GM12801 (cell line): Measurements from ENCODE around the gene XKRX.

ENCODE experiments used
- CTCF ChIP-seq: IDR thresholded peaks from one replicate; pipeline ENCODE4 v1.5.1; 2011; ENCODE audit warnings: control low read depth; ENCODE audit not compliant: insufficient read length; ENCODE audit errors: extremely low read depth

The XKRX gene

GRCh38 chrX:100962811-100963210, 34.1 kb upstream of the XKRX start:
- no peak for TF ChIP-seq CTCF

- TF ChIP-seq CTCF, result no peak
These were observed 19.8 kb upstream of the XKRX start for GRCh38 chrX:100948557-100948956.

- TF ChIP-seq CTCF, result no peak
These were observed 17.7 kb upstream of the XKRX start for GRCh38 chrX:100946299-100946927.

GRCh38 chrX:100944601-100945000, 15.9 kb upstream of the XKRX start:
- TF ChIP-seq CTCF, result no peak

- TF ChIP-seq CTCF, result no peak
These were observed 10.6 kb upstream of the XKRX start for GRCh38 chrX:100939333-100939732.

GRCh38 chrX:100935767-100936166, 7.0 kb upstream of the XKRX start:
- no peak for TF ChIP-seq CTCF

GRCh38 chrX:100931925-100932285, 3.2 kb upstream of the XKRX start:
- TF ChIP-seq CTCF, result no peak
